Measurements from ENCODE around the gene CRTAC1.

The CRTAC1 gene

DNA sequence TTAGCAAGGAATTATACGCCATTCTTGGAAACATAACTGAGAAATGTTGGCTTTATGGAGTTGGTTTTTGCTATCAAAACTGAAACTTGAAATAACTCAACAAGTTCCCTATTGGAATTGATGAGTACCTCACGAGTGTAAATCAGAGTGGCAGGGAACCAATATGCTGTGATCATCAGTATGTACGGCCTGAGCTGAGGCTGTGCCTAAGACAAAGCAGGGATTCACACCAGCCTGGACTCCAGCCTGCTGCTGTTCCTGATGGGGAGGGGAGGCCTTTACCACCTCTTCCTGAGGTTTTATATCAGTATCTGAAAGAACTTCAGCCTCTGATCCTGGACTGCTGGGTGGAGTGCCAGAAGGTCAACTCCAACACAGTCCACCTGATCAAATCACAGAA is 52.7 kb downstream of the CRTAC1 start:
- no peak for ATAC-seq
- no peak for TF ChIP-seq CSRNP3 (CRISPR knock-in tag; IDR thresholded peaks at IDR 0.05)
- TF ChIP-seq ESRRG (CRISPR knock-in tag; IDR thresholded peaks at IDR 0.05), result no peak
- TF ChIP-seq ZC3H10 (CRISPR knock-in tag; IDR thresholded peaks at IDR 0.05), result no peak
- no peak for TF ChIP-seq ZNF70 (CRISPR knock-in tag; IDR thresholded peaks at IDR 0.05)
- no peak for TF ChIP-seq ZFP3 (CRISPR knock-in tag; IDR thresholded peaks at IDR 0.05)
- TF ChIP-seq BACH2 (CRISPR knock-in tag; IDR thresholded peaks at IDR 0.05; ENCODE audit: borderline replicate concordance), result no peak
- TF ChIP-seq SNAI2 (CRISPR knock-in tag; IDR thresholded peaks at IDR 0.05), result no peak
- TF ChIP-seq, protein P1, sequence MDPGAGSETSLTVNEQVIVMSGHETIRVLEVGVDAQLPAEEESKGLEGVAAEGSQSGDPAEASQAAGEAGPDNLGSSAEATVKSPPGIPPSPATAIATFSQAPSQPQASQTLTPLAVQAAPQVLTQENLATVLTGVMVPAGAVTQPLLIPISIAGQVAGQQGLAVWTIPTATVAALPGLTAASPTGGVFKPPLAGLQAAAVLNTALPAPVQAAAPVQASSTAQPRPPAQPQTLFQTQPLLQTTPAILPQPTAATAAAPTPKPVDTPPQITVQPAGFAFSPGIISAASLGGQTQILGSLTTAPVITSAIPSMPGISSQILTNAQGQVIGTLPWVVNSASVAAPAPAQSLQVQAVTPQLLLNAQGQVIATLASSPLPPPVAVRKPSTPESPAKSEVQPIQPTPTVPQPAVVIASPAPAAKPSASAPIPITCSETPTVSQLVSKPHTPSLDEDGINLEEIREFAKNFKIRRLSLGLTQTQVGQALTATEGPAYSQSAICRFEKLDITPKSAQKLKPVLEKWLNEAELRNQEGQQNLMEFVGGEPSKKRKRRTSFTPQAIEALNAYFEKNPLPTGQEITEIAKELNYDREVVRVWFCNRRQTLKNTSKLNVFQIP (CRISPR knock-in tag; IDR thresholded peaks at IDR 0.05; ENCODE audit: borderline replicate concordance, low read depth), result no peak
- no peak for TF ChIP-seq CSDC2 (CRISPR knock-in tag; IDR thresholded peaks at IDR 0.05)
- TF ChIP-seq TSHZ2 (CRISPR knock-in tag; IDR thresholded peaks at IDR 0.05), result no peak
- TF ChIP-seq OSR1 (CRISPR knock-in tag; IDR thresholded peaks at IDR 0.05), result no peak

DNA sequence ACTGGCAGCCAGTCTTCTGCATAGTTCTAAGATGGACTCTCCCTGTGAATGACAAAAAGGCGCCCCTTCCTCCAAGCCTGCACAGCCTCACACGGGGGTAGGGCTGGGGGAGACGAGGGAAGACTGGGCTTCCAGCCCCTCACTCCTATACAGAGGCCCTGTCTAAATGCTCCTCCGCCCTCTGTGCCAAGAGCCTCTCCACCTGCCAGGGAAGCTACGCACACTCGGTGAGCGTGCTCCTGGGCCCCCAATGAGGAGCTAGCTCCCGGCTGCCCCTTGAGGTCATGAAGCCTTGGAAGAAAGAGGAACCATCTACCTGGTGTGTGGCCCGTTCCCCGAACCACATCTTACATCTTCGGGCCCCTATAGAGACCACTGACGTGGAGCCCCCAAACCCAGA is 54.8 kb downstream of the CRTAC1 start:
- TF ChIP-seq, protein P2, sequence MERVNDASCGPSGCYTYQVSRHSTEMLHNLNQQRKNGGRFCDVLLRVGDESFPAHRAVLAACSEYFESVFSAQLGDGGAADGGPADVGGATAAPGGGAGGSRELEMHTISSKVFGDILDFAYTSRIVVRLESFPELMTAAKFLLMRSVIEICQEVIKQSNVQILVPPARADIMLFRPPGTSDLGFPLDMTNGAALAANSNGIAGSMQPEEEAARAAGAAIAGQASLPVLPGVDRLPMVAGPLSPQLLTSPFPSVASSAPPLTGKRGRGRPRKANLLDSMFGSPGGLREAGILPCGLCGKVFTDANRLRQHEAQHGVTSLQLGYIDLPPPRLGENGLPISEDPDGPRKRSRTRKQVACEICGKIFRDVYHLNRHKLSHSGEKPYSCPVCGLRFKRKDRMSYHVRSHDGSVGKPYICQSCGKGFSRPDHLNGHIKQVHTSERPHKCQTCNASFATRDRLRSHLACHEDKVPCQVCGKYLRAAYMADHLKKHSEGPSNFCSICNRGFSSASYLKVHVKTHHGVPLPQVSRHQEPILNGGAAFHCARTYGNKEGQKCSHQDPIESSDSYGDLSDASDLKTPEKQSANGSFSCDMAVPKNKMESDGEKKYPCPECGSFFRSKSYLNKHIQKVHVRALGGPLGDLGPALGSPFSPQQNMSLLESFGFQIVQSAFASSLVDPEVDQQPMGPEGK (CRISPR knock-in tag; IDR thresholded peaks at IDR 0.05; ENCODE audit: borderline replicate concordance), result no peak
- no peak for TF ChIP-seq RARB (CRISPR knock-in tag; IDR thresholded peaks at IDR 0.05)
- ATAC-seq, result no peak

GRCh38 chr10:97974526-97975525 is 55.6 kb downstream of the CRTAC1 start:
- ATAC-seq, result no peak
- TF ChIP-seq RARB (CRISPR knock-in tag; IDR thresholded peaks at IDR 0.05), result no peak
- TF ChIP-seq GLIS3 (CRISPR knock-in tag; IDR thresholded peaks at IDR 0.05), result no peak
- TF ChIP-seq PPARA (CRISPR knock-in tag; IDR thresholded peaks at IDR 0.05; ENCODE audit: borderline replicate concordance), result no peak
- TF ChIP-seq ESRRG (CRISPR knock-in tag; IDR thresholded peaks at IDR 0.05), result no peak
- no peak for TF ChIP-seq ZC3H10 (CRISPR knock-in tag; IDR thresholded peaks at IDR 0.05)
- no peak for TF ChIP-seq BACH2 (CRISPR knock-in tag; IDR thresholded peaks at IDR 0.05; ENCODE audit: borderline replicate concordance)

DNA sequence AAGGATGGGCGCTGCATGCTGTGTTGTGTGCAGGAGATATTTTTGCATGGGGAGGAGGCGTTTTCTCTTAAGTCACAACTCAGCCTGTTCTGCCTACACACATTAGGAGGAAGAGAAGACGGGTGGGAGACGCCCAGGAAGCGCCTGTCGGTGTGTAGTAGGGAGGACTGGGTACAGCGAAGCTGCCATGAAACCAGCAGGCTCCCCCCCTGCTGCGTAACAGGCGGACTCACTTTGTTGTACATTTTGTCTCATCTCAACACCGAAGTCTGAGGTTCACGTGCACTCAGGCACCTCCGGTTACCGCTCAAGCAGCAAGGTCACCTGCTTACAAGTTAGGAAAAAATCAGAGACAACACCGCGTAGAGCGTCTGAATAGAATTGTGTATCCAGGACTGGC is 56.3 kb downstream of the CRTAC1 start:
- ATAC-seq, result no peak
- TF ChIP-seq ESRRG (CRISPR knock-in tag; IDR thresholded peaks at IDR 0.05), result no peak
- TF ChIP-seq, protein P2 (CRISPR knock-in tag; IDR thresholded peaks at IDR 0.05; ENCODE audit: borderline replicate concordance), result no peak
- TF ChIP-seq ZNF565 (CRISPR knock-in tag; conservative IDR thresholded peaks at IDR 0.05; ENCODE audit: low read depth), result no peak
- TF ChIP-seq SNAI2 (CRISPR knock-in tag; IDR thresholded peaks at IDR 0.05), result no peak
- TF ChIP-seq, protein P3, sequence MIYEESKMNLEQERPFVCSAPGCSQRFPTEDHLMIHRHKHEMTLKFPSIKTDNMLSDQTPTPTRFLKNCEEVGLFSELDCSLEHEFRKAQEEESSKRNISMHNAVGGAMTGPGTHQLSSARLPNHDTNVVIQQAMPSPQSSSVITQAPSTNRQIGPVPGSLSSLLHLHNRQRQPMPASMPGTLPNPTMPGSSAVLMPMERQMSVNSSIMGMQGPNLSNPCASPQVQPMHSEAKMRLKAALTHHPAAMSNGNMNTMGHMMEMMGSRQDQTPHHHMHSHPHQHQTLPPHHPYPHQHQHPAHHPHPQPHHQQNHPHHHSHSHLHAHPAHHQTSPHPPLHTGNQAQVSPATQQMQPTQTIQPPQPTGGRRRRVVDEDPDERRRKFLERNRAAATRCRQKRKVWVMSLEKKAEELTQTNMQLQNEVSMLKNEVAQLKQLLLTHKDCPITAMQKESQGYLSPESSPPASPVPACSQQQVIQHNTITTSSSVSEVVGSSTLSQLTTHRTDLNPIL (CRISPR knock-in tag; IDR thresholded peaks at IDR 0.05; ENCODE audit: low read depth), result no peak

Data from SK-N-SH treated with all-trans-retinoic acid at 6 μM for 48 hours (cell line).